HG02938 (cell line): Measurements from ENCODE around the gene FAM216B.
"Not testable (repeated sequence)": the region's sequence is repeated elsewhere in the genome, so short reads cannot be mapped to it uniquely, and the experiment has no call there.

Experiments
- ATAC-seq: cut with Tn5 transposase; IDR thresholded peaks from one replicate; pipeline ENCODE4 v1.9.1; 2021; ENCODE audit warnings: mild to moderate bottlenecking, moderate library complexity; ENCODE audit not compliant: unreplicated experiment

FAM216B gene

DNA sequence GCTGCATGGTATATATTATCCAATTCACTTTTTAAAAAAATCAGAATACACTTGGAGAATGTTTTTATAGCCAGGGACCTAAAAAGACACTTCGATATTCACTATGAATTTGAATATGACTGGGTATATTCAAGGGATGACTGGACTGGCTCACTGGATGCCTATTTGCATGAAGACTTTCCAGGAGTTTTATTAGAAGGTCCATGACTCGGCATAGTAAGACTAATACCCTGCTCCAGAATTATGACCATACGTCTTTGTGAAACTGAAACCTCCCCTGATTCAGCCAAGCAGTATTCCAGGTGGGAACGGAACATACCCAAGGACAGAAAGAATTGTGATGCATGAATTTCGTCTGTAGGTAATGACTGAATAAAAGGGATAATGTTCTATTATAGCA is 3.9 kb upstream of the FAM216B start:
- no peak for ATAC-seq

DNA sequence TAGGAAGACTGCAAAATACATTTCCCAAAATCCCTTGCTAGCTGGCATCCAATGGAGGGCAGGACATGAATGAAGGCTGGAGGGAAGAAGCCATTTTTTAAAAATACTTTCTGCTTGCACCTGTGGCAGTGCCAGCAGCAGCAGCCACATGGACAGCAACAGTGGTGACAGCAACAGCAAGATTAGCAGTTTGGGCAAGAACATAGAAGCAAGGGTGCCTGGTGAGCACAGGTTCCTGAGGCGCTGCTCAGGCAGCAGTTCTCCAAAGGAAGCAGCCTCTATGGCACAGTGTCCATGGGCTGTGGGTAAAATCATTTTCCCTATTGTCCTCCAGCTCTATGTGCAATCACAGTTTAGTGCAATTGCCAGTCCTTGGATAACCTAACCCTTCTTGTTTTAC is 1.3 kb upstream of the FAM216B start:
- no peak for ATAC-seq

GRCh38 chr13:42786715-42787114 is 5.3 kb downstream of the FAM216B start:
- no peak for ATAC-seq

DNA sequence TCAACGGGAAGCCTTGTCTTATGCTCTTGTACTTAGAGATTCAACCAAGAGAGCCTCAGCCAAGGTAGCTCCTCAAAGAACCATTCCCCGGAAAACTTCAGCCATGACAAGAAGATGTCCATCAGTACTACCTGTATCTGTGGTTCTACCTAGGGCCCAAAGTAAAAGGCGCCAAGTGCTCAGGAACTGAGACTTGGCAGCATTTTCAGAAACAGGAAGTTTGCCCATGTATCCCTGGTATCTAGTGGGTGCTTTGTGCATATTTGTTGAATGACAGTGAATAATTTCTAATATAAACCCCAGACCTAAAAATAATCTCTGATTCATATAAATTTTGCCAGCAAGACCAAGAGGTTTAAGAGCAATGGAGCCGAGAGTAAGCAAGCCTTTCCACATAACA is 7.2 kb downstream of the FAM216B start:
- ATAC-seq = no peak

GRCh38 chr13:42792154-42792553 is 10.8 kb downstream of the FAM216B start:
- ATAC-seq = no peak

GRCh38 chr13:42794577-42795275 is 13.3 kb downstream of the FAM216B start:
- no peak for ATAC-seq

DNA sequence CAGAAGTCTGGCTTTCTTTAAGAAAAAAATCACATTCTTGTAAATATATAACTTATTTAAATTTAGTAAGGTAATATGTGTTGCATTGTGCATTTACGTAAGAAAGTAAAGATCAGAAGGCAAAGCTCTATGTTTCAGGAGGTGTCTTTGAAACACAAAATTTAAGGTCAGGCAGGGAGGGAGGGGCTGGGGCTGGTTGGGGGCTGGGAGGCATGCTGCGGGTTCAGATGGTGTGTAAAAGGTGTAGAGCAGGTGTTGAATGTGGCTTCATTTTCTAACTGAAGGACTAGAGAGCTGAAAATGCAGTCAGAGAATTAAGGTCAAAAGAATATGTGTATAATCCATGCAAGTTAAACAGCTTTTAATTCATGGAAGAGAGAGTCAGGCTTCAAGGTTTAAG is 14.3 kb downstream of the FAM216B start:
- ATAC-seq = no peak

DNA sequence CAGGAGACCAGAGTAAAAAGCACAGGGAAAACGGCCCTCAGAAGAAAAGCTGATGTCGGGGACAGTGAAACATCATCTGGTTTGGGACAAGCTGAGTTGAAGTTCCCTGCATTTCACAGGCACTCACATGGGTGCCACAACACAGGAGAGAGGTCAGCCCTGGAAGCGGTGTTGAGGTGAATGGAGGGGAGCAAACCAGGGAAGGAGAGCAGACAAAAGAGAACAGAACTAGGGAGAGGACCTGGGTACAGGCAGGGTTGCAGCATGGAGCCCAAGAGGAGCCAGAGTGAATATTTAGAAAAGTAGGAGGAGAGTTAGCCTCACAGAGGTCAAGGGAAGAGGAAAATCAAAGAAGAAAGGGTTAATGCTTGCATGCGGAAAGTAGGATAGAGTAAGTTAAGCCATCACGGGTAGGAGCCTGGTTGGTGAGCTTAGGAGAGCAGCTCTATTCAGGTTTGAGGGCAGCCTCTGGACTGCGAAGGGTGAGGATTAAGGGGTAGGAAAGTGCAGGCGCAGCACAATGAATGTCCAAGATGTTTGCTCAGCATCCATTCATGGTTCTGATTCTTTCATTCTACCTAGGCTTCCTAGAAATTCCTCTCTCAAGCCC is 15.5 kb downstream of the FAM216B start:
- ATAC-seq = no peak

- no peak for ATAC-seq
Measured at GRCh38 chr13:42798118-42798517, 16.7 kb downstream of the FAM216B start.

DNA sequence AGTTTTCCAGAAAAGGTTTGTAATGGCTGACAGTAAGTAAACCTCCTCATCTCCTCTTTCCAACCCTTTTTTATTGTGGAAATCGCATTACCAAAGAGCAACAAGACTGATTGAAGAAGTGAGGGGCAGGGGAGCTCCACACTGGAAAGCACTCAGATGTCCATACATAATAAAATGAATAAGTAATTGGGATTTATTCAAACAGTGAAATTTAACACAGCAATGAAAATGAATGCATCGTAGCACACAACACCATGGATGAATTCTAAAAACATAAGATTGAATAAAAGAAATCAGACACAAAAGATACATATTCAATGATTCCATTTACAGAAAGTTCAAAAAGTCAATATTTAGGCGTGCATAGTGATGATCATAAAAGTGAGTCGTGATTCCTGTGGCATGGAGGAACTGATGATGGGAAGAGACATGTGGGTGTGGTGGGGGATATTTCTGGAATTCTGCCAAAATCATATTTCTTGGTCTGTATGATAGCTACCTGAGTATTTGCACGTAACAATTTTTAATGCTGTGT is 18.8 kb downstream of the FAM216B start:
- ATAC-seq = no peak

DNA sequence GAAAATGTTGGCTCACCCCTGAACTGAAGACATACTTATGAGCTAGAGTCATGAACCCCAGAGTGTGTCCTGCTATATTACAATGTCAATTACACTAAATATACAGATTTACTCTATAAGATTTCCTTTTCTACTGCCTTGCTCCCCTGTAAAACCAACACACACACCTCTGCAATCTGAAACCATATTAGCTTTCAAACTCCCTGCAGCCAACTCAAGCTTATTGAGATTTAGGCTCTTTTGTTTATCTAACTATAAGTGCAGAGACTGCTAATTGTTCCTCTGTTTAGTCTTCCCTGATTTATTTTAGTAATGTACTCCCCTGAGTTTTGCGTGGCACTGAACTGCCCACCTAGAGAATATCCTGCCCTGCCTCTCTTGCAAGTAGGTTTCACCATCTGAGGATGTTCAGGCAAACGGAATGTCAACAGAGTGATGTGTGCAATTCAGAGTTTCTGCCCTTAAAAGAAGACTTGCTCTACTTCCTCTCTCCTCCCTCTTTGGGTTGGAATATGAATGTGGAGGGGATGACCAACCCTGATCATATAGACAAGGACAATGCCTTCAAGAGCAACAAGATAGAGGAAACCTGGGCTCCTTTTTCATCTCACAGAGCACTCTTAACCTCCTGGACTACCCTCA is 22.3 kb downstream of the FAM216B start:
- ATAC-seq = no peak

DNA sequence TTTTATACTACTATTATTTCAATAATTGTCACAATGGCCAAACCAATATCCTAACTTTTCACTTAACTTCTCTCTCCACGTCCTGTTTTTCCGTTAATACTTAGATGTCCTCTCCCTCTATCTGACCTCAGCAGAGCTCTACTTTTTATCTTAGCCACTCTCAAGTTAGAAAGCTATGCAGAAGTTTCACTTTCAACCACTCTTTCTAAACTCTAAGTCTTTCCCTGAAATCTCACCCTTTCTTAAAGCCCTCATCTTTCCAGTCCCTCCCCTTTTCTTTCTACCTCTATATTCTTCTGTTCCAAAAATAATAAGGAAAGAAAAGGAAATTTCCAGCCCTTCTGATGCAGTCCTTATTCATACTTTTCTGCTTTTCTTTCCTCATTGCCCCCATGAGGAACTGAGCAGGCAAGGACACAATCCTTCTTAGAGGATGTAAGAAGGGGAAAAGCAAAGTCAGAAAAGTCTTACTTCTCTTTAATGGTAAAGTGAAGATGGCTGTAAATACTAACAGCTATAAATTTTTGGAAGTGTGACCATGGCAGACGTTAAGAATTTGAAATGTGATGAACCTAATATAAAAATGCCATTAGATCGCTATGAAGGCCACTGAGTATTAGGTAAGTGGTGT is 23.0 kb downstream of the FAM216B start:
- ATAC-seq = no peak

GRCh38 chr13:42807241-42807640 is 25.9 kb downstream of the FAM216B start:
- no peak for ATAC-seq

GRCh38 chr13:42807866-42808265 is 26.5 kb downstream of the FAM216B start:
- ATAC-seq = no peak

GRCh38 chr13:42808341-42808940 is 27.1 kb downstream of the FAM216B start:
- no peak for ATAC-seq

- no peak for ATAC-seq
Measured at GRCh38 chr13:42812316-42812715, 30.9 kb downstream of the FAM216B start.

DNA sequence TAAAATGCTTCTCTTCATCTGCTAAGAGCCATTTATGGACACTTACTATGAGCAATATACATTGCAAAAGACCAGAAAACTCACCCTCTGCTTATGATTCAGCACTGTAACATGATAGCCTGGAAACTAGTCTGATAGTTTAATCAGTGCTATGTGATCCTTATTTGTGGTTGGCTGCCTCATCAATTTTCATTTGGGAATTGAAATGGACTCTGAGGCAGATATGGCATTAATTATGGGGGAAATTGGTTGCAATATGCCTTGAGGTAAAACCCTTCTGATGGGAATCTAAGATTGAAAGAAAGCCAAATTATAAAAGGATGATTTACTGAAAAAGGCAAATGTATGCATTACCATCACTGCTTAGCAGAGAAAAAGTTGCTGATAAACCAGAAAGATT is 33.5 kb downstream of the FAM216B start:
- no peak for ATAC-seq

GRCh38 chr13:42815681-42816080 is 34.3 kb downstream of the FAM216B start:
- ATAC-seq = no peak

GRCh38 chr13:42816538-42816937 is 35.2 kb downstream of the FAM216B start:
- no peak for ATAC-seq

- not testable (repeated sequence) for ATAC-seq
Measured at GRCh38 chr13:42819687-42820086, 38.3 kb downstream of the FAM216B start.

DNA sequence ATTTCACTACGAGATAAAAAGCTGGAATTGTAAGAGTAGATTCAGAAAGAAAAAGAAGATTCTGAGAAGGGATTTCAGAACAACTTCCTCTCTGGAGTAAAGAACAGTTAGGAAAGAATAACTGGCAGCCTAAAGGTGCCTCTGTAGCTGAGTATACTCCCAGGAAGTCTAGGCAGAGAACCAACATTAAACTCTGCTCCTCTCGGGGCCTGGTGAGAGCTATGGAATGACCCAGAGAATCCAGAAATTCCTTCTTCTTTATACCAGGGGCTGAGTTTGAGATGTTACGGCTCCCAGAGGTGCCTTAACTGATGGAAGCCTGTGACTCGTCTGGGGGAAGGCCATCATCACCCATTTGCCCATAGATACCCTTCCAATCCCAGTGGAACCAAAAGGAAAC is 39.1 kb downstream of the FAM216B start:
- ATAC-seq = no peak
